ENCODE data around the gene PIM3.

PIM3 gene

GRCh38 chr22:49991907-49992533, 31.4 kb downstream of the PIM3 start:
- no peak for DNase-seq (ENCODE audit: low spot score)

GRCh38 chr22:49992921-49993648, 32.5 kb downstream of the PIM3 start:
- DNase-seq (ENCODE audit: low spot score) = peak; percentile 25

GRCh38 chr22:49993649-49994360, 33.2 kb downstream of the PIM3 start:
- DNase-seq (ENCODE audit: low spot score) = no peak

- no peak for DNase-seq (ENCODE audit: low spot score)
Observed at GRCh38 chr22:49994361-49995040, 33.9 kb downstream of the PIM3 start.

DNA sequence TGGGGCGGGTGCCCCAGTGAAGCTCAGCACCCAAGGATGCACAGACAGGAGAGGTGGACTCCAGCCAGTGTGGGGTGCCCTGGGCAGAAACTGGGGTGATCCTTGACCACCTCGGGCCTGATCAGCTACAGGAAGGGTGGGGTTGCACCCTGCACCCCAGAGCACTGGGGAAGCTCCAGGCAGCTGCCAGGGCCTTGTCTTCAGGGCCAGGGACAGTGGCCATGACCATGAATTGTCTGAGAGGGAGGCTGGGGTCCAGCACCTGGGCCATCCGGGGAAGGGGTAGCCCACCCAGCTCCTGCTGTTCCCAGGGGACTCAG, 34.4 kb downstream of the PIM3 start:
- no peak for DNase-seq (ENCODE audit: low spot score)

GRCh38 chr22:49995361-49996118, 35.0 kb downstream of the PIM3 start:
- DNase-seq (ENCODE audit: low spot score) = no peak

GRCh38 chr22:49996119-49996517, 35.5 kb downstream of the PIM3 start:
- no peak for DNase-seq (ENCODE audit: low spot score)

- DNase-seq (ENCODE audit: low spot score) = no peak
Observed at GRCh38 chr22:49996518-49997250, 36.1 kb downstream of the PIM3 start.

GRCh38 chr22:49997251-49997599, 36.7 kb downstream of the PIM3 start:
- no peak for DNase-seq (ENCODE audit: low spot score)

DNA sequence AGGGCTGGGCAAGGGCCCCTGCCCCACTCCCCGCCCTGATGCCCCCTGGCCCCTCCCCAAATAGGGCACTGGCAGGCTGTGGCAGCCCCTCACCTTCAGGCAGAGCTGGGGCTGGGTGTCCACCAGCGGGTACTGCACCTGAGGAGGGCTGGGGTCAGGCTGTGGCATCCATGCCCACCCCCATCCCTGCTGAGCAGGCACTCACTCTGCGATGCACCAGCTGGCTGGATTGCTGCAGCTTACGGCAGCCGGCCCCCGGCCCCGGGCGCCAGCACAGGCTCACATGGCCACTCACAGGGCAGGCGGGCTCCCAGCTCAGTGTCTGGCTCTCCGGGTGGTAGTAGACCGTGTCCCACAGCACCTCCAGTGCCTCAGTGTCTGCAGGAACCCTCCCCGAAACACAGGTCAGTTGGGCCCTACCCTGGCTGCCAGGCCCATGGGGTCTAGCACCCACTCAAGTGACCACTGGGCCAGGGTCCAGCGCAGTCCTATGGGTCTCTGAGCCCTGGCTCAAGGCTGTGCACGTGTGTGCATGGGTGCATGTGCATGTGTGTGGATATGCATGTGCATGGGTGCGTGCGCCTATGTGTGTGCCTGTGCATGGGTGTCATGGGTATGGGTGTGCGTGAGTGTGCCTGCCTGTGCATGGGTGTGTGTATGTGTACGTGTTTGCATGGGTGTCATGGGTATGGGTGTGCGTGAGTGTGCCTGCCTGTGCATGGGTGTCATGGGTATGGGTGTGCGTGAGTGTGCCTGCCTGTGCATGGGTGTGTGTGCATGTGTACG, 37.6 kb downstream of the PIM3 start:
- DNase-seq (ENCODE audit: low spot score) = no peak

GRCh38 chr22:49998718-49999062, 38.1 kb downstream of the PIM3 start:
- no peak for DNase-seq (ENCODE audit: low spot score)

- no peak for DNase-seq (ENCODE audit: low spot score)
Observed at GRCh38 chr22:49999063-49999945, 38.7 kb downstream of the PIM3 start.

DNA sequence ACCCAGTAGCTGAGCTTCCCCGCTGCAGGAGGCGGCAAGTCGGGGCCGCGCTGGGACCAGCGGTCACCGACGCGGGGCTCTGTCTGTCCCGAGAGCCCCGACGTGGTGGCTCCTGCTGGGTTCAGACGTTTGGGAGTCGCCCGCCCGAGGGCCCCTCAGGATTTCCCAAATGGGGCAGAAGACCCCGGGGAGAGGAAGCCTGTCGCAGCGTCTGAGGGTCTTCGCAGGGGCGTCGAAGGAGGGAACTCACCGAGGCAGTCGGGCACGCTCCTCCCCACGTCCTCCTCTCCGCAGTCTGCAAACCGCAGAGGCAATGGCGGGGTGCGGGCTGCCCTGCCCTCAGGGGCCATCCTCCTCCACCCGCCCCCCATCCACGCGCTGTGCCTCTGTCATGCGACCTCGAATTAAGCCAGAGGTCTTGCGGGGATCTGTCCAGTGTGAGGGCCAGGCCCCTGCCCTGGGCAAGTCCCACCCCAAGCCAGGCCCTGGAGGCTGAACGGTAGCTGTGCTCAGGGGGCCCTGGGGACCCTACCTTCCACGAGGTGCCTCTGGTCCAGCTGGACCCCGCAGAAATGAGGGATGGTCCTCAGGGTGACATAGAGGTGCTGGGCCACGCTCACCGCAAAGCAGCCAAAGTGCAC, 39.5 kb downstream of the PIM3 start:
- no peak for DNase-seq (ENCODE audit: low spot score)

DNA sequence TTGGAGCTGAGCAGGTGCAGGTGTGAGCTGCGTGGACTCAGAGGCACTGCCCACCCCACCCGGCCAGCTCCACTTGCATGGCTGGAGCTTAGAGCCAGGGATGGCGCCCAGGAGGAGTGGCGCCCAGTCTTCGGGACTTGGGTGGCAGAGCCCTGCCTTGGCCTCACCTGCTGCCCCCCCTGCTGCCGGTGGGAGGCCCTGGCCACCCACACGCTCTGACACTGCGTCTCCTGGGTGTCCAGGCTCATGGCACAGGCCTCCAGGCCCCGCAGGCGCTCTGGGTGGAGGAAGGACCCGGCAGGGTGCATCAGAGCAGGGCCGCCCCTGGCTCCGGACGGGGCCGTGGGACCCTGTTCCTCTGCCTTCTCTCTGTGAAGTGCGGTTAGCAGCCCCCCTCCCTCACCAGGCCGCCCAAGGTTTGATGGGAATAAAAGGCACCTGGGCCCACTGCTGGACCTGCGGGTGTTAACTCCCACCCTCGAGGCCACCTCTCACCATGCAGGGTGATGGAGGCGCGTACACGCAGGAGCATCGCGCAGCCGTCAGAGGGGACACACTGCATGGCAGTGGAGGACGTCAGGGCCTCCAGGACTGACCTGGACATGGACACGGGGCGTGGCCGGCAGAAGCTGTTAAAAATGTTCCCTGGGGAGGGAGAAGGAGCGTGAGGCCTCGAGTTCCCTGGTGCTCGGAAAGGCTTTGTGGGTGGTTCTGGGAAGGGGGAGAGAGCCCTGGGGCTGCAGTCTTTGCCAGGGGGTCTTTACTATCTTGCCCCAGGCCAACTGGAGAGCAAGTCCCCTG, 40.2 kb downstream of the PIM3 start:
- DNase-seq (ENCODE audit: low spot score) = no peak

GRCh38 chr22:50001388-50002231, 41.0 kb downstream of the PIM3 start:
- no peak for DNase-seq (ENCODE audit: low spot score)

DNA sequence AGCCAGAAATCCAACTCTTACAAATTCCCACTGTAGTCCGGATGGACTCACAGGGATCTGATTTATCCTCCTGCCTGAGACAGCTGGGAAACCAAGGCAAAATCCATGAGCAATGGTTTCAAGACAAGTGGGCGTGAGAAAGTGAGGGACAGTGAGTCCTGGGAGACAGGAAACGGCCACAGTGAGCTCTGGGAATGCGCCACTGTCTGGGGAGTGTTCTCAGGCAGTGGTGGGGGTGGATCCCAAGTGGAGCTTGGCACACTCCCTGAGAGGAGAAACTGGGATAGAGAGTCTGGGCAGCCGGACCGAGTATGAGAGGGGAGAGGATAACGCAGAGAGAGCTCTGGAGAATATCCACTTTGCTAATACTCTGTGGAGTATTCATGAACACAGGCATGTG, 42.2 kb downstream of the PIM3 start:
- no peak for DNase-seq (ENCODE audit: low spot score)

DNA sequence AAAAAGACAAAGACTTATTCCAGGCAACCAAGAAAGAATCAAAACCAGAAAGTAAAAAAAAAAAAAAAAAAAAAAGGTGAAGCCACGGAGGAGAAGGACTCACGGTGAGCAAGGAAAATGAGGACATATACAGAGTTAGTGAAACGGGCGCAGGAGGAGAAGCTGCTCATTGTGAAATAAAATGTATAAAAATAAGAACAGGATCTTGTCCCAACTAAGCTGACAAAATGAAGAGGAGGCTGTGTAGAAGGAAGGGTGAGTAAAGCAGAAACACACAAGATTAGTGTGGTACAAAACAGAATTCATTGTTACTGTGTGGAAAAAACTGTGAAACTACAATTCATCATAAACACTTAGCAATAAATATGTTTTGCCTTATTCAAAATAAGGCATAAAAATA, 44.3 kb downstream of the PIM3 start:
- no peak for DNase-seq (ENCODE audit: low spot score)
